Measurements from ENCODE around the gene FAM174B.

DNA sequence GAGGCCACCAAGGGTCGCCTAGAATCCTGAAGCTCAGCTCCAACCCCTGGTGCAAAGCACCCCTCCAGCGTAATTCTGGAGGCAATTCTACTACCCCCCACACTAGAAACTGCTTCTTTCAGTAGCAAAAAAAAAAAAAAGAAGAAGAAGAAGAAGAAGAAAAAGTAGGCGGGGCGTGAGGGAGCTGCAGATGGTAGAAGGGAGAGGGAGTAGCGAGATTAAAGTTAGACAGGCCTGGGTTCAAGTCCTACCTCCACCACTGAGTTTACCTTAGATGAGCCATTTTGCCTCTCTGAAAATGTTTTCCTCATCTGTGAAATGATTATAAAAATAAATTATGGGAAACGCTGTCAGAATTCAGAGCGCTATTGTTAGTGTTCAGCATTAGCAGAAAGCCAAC, 913 bp downstream of the FAM174B start:
- TF ChIP-seq, protein P1, sequence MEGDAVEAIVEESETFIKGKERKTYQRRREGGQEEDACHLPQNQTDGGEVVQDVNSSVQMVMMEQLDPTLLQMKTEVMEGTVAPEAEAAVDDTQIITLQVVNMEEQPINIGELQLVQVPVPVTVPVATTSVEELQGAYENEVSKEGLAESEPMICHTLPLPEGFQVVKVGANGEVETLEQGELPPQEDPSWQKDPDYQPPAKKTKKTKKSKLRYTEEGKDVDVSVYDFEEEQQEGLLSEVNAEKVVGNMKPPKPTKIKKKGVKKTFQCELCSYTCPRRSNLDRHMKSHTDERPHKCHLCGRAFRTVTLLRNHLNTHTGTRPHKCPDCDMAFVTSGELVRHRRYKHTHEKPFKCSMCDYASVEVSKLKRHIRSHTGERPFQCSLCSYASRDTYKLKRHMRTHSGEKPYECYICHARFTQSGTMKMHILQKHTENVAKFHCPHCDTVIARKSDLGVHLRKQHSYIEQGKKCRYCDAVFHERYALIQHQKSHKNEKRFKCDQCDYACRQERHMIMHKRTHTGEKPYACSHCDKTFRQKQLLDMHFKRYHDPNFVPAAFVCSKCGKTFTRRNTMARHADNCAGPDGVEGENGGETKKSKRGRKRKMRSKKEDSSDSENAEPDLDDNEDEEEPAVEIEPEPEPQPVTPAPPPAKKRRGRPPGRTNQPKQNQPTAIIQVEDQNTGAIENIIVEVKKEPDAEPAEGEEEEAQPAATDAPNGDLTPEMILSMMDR (IDR thresholded peaks at IDR 0.05), result no peak
- no peak for TF ChIP-seq POLR2A (IDR thresholded peaks at IDR 0.05)
